ENCODE measurements around the gene STK32B. TPM values are rescaled to one million over a fixed set of nuclear protein-coding genes. Genes with fewer than 3 reads are reported as not detected.

STK32B gene
- total and polyA plus RNA-seq, 2 donors (not counting 3 experiments of a cell fraction or from before 2014, with no cell fraction given), result 5.6 to 7.8 TPM

- Histone ChIP-seq H3K9ac (replicated peaks; ENCODE audit: extremely low read depth, insufficient read depth, low read length) (no peak overlapping the region), H3K4me2 (ENCODE audit: insufficient read depth, low read length) (no peak overlapping the region), H3K4me3 (replicated peaks in 1 of 3; ENCODE audit: insufficient read depth in 1 of 3, low read depth in 1 of 3, low read length in 3 of 3) (no peak overlapping the region), H3K4me1 (ENCODE audit: control insufficient read depth, extremely low read depth, insufficient read depth, low read length) (no peaks in the 10 kb centered on the region), H3K36me3 (ENCODE audit: control insufficient read depth in 2 of 2, extremely low read depth in 1 of 2, insufficient read depth in 2 of 2, low read length in 2 of 2) (no peaks in the 10 kb centered on the region), H3K9me1 (replicated peaks; ENCODE audit: control insufficient read depth, extremely low read depth, insufficient read depth, low read length) (no peaks in the 10 kb centered on the region), H4K20me1 (replicated peaks; ENCODE audit: control insufficient read depth, extremely low read depth, insufficient read depth, low read length) (no peaks in the 10 kb centered on the region), H2AFZ (ENCODE audit: low read depth, low read length) (no peak overlapping the region), H3K27me3 (ENCODE audit: control insufficient read depth in 2 of 2, insufficient read depth in 2 of 2, low read length in 2 of 2) (no peaks in the 10 kb centered on the region), H3K27ac (ENCODE audit: insufficient read depth, low read depth, low read length) (no peak overlapping the region), H3K79me2 (ENCODE audit: control insufficient read depth, insufficient read depth, low read length) (no peaks in the 10 kb centered on the region), H3K9me3 (replicated peaks; ENCODE audit: control insufficient read depth, insufficient read depth, low read length) (no peaks in the 10 kb centered on the region)
- DNase-seq (ENCODE audit: low read depth, low spot score) (no peak), FAIRE-seq (no peak)
- intact Hi-C loops (cut with micrococcal nuclease), result no loop called here
- dilution Hi-C loops (cut with MboI; ENCODE audit: extremely low pct_ligation_motif_present, low sequenced_read_pairs), result no loop called here
- ChIA-PET CTCF (interaction anchor here (1.6 kb wide), 1 partner anchor 419 kb away, joined by 4 read pairs; no protein-coding TSS in a partner anchor), POLR2A (no interaction called here)
- TF ChIP-seq POLR2AphosphoS5 (IDR thresholded peaks at IDR 0.05; ENCODE audit: insufficient read depth, low read depth, low read length), result no peak
- TF ChIP-seq POLR2A (IDR thresholded peaks at IDR 0.05; ENCODE audit: low read depth, low read length), result no peak
- TF ChIP-seq EZH2 (IDR thresholded peaks at IDR 0.05; ENCODE audit: borderline replicate concordance, low read depth, low read length, severe bottlenecking), result no peak
- TF ChIP-seq MAX (IDR thresholded peaks at IDR 0.05; ENCODE audit: insufficient read depth, insufficient read length), result no peak
- TF ChIP-seq GATA2 (IDR thresholded peaks at IDR 0.05; ENCODE audit: insufficient read depth, insufficient read length, low read depth, low read length), result no peak
- TF ChIP-seq FOS (IDR thresholded peaks at IDR 0.05; ENCODE audit: borderline replicate concordance, insufficient read depth, low read length), result no peak
- no peak for TF ChIP-seq MYC (IDR thresholded peaks at IDR 0.05; ENCODE audit: low read depth, low read length)
- TF ChIP-seq JUN (IDR thresholded peaks at IDR 0.05; ENCODE audit: borderline replicate concordance, insufficient read depth, insufficient read length, low read depth), result no peak
- TF ChIP-seq CTCF (IDR thresholded peaks at IDR 0.05; ENCODE audit: extremely low read depth in 1 of 2, insufficient read depth in 1 of 2, low read depth in 1 of 2, low read length in 2 of 2), result no peak
- BruUV-seq (replicated peaks), result no TSS peak
These were observed 418.0 kb downstream of the STK32B start for GRCh38 chr4:5469151-5469775.

Data from endothelial cell of umbilical vein (primary cell).